Anterior cingulate cortex (tissue), 58 donors: Measurements from ENCODE around the gene RFX3.

ENCODE experiments used
- DNase-seq, 58 donors: peaks; one replicate each; lab custom pipeline; 2025; lab: John Stamatoyannopoulos, UW

The RFX3 gene

GRCh38 chr9:3241290-3241689 is 284.5 kb downstream of the RFX3 start:
- peak in 9 of 58 donors; percentile 0 to 23 (median 1) for DNase-seq

- peak in 51 of 58 donors; percentile 2 to 75 (median 26) for DNase-seq
Measured at GRCh38 chr9:3240656-3241268, 285.0 kb downstream of the RFX3 start.

GRCh38 chr9:3239240-3239639 is 286.6 kb downstream of the RFX3 start:
- DNase-seq, result no peak

GRCh38 chr9:3238236-3238635 is 287.6 kb downstream of the RFX3 start:
- DNase-seq, result no peak

GRCh38 chr9:3237121-3237520 is 288.7 kb downstream of the RFX3 start:
- DNase-seq, result no peak

- no peak for DNase-seq
Measured at GRCh38 chr9:3235497-3235896, 290.3 kb downstream of the RFX3 start.

- peak in 29 of 58 donors; percentile 0 to 58 (median 19) for DNase-seq
Measured at GRCh38 chr9:3224931-3225330, 300.9 kb downstream of the RFX3 start.

GRCh38 chr9:3215658-3216057 is 310.1 kb downstream of the RFX3 start:
- DNase-seq, result no peak

GRCh38 chr9:3214741-3215140 is 311.1 kb downstream of the RFX3 start:
- DNase-seq, result no peak

- peak in 7 of 58 donors; percentile 2 to 25 (median 5) for DNase-seq
Measured at GRCh38 chr9:3205421-3206095, 320.2 kb downstream of the RFX3 start.

GRCh38 chr9:3200331-3200774 is 325.4 kb downstream of the RFX3 start:
- DNase-seq, result no peak

- no peak for DNase-seq
Measured at GRCh38 chr9:3193791-3194190, 332.0 kb downstream of the RFX3 start.

GRCh38 chr9:3191715-3192114 is 334.1 kb downstream of the RFX3 start:
- DNase-seq, result no peak

GRCh38 chr9:3189113-3189861 is 336.5 kb downstream of the RFX3 start:
- no peak for DNase-seq

- DNase-seq, result no peak
Measured at GRCh38 chr9:3186751-3187150, 339.1 kb downstream of the RFX3 start.

GRCh38 chr9:3181049-3181953 is 344.5 kb downstream of the RFX3 start:
- DNase-seq, result peak in 29 of 58 donors; percentile 3 to 67 (median 23)

GRCh38 chr9:3180696-3181048 is 345.1 kb downstream of the RFX3 start:
- DNase-seq, result no peak

GRCh38 chr9:3179711-3180110 is 346.1 kb downstream of the RFX3 start:
- DNase-seq, result no peak

- DNase-seq, result no peak
Measured at GRCh38 chr9:3177936-3178335, 347.9 kb downstream of the RFX3 start.

- DNase-seq, result no peak
Measured at GRCh38 chr9:3177146-3177761, 348.5 kb downstream of the RFX3 start.
